Measurements from ENCODE around the gene MCM5. TPM values are rescaled to one million over a fixed set of nuclear protein-coding genes. Genes with fewer than 3 reads are reported as not detected.

Gene MCM5
- total RNA-seq, 1 experiment from 2014 or later = 194 TPM

GRCh38 chr22:35460688-35461087 lies 60.7 kb downstream of the MCM5 start:
- TF ChIP-seq CBX3 (IDR thresholded peaks at IDR 0.05; ENCODE audit: low read depth) = no peak
- TF ChIP-seq ATF3 (IDR thresholded peaks at IDR 0.05) = no peak
- no peak for TF ChIP-seq YY1 (IDR thresholded peaks at IDR 0.05; ENCODE audit: extremely low read depth, insufficient replicate concordance, low read depth, low read length)
- TF ChIP-seq ZBTB33 (IDR thresholded peaks at IDR 0.05; ENCODE audit: extremely low read depth, insufficient replicate concordance, low read length) = no peak
- TF ChIP-seq CEBPB (IDR thresholded peaks at IDR 0.05; ENCODE audit: low read depth) = no peak
- no peak for TF ChIP-seq REST (IDR thresholded peaks at IDR 0.05; ENCODE audit: low read depth)
- TF ChIP-seq ZFX (IDR thresholded peaks at IDR 0.05) = no peak
- TF ChIP-seq EZH2 (IDR thresholded peaks at IDR 0.05) = no peak
- TF ChIP-seq CTCF (IDR thresholded peaks at IDR 0.05 in 2 of 3, conservative IDR thresholded peaks at IDR 0.05 in 1 of 3; ENCODE audit: borderline replicate concordance in 1 of 3, insufficient read depth in 1 of 3, low read depth in 2 of 3, low read length in 2 of 3) = no peak
- no peak for TF ChIP-seq ELF1 (IDR thresholded peaks at IDR 0.05; ENCODE audit: borderline replicate concordance, low read depth)
- TF ChIP-seq JUND (IDR thresholded peaks at IDR 0.05) = no peak
- no peak for TF ChIP-seq ZNF274 (IDR thresholded peaks at IDR 0.05; ENCODE audit: low read depth, low read length)
- no peak for TF ChIP-seq TCF7L2 (IDR thresholded peaks at IDR 0.05; ENCODE audit: borderline replicate concordance, extremely low read depth, insufficient read depth, insufficient read length)
- TF ChIP-seq SIN3A (IDR thresholded peaks at IDR 0.05; ENCODE audit: low read depth) = no peak
- TF ChIP-seq POLR2AphosphoS5 (IDR thresholded peaks at IDR 0.05; ENCODE audit: low read depth, low read length) = no peak
- no peak for TF ChIP-seq RAD21 (IDR thresholded peaks at IDR 0.05; ENCODE audit: low read depth)
- no peak for TF ChIP-seq FOSL1 (IDR thresholded peaks at IDR 0.05; ENCODE audit: low read depth)
- no peak for TF ChIP-seq MAX (IDR thresholded peaks at IDR 0.05)
- TF ChIP-seq SRF (IDR thresholded peaks at IDR 0.05; ENCODE audit: low read depth) = no peak
- ATAC-seq (no peak), DNase-seq (ENCODE audit: low read depth, low spot score) (no peak)
- POLR2A ChIA-PET = no interaction called here
- CTCF ChIA-PET = no interaction called here
- H3K4me1 ChIP-seq (ENCODE audit: control insufficient read depth in 1 of 2, insufficient read depth in 2 of 2, low read length in 2 of 2) = peaks cover 0 to 4% of the 10 kb centered on the region in 2 experiments; a peak in 2 of 4 replicates
- no peak overlapping the region for H3K4me2 ChIP-seq (ENCODE audit: low read length)
- H4K20me1 ChIP-seq (ENCODE audit: insufficient read depth) = no peaks in the 10 kb centered on the region
- BruUV-seq (replicated peaks) = no TSS peak
- H2AFZ ChIP-seq (ENCODE audit: low read depth, low read length, poor library complexity, severe bottlenecking) = no peak overlapping the region
- H3K27me3 ChIP-seq (ENCODE audit: insufficient read depth, low read length) = no peaks in the 10 kb centered on the region
- intact Hi-C loops (cut with micrococcal nuclease) = no loop called here
- H3K79me2 ChIP-seq (ENCODE audit: insufficient read depth, low read length) = no peaks in the 10 kb centered on the region
- H3K4me3 ChIP-seq (replicated peaks in 1 of 2; ENCODE audit: low read depth in 1 of 2, low read length in 2 of 2) = no peak overlapping the region
- H3K9ac ChIP-seq (ENCODE audit: low read length) = no peak overlapping the region
- RAD21 ChIA-PET (ENCODE audit: low non-redundant PET in 1 of 2, low total read pairs in 2 of 2, uncharacterized antibody in 2 of 2, unreplicated experiment in 2 of 2) = no interaction called here
- H3K9me3 ChIP-seq (ENCODE audit: control insufficient read depth in 1 of 2, insufficient read depth in 1 of 2, low read depth in 1 of 2, low read length in 2 of 2) = no peaks in the 10 kb centered on the region
- no peaks in the 10 kb centered on the region for H3K9me2 ChIP-seq (ENCODE audit: insufficient read depth)
- no peak overlapping the region for H3K27ac ChIP-seq (ENCODE audit: low read depth, low read length)
- no peaks in the 10 kb centered on the region for H3K36me3 ChIP-seq (ENCODE audit: control insufficient read depth in 1 of 2, insufficient read depth in 2 of 2, low read length in 2 of 2)

Data from HCT116 (cell line).